Measurements from ENCODE around the gene SNX24. TPM values are rescaled to one million over a fixed set of nuclear protein-coding genes. Genes with fewer than 3 reads are reported as not detected.

Gene SNX24
- total and polyA plus RNA-seq, 3 donors from 2014 or later: 13.1 to 25.8 (median 23.1) TPM

DNA sequence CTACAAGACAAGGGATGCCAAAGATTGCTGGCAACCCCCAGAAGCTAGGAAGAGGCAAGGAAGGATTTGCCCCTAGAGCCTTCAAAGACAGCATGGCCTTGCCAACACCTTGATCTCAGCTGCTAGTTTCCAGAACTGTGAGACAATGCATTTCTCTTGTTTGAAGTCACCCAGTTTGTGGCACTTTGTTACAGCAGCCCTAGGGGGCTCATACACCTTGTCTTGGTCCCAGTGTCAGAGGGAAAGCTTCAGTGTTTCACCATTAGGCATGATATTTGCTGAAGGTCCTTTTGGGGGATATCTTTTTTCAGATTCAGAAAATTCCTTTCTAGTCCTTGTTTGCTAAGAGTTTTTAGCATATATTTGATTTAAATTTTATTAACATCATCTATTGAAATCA, 194.3 kb downstream of the SNX24 start:
- peaks cover 5% of the 10 kb centered on the region for H3K4me1 ChIP-seq
- intact Hi-C loops (cut with DNase I; ENCODE audit: low total_unique reads): no loop called here
- TF ChIP-seq POLR2A (IDR thresholded peaks at IDR 0.05): no peak
- TF ChIP-seq, protein P1, sequence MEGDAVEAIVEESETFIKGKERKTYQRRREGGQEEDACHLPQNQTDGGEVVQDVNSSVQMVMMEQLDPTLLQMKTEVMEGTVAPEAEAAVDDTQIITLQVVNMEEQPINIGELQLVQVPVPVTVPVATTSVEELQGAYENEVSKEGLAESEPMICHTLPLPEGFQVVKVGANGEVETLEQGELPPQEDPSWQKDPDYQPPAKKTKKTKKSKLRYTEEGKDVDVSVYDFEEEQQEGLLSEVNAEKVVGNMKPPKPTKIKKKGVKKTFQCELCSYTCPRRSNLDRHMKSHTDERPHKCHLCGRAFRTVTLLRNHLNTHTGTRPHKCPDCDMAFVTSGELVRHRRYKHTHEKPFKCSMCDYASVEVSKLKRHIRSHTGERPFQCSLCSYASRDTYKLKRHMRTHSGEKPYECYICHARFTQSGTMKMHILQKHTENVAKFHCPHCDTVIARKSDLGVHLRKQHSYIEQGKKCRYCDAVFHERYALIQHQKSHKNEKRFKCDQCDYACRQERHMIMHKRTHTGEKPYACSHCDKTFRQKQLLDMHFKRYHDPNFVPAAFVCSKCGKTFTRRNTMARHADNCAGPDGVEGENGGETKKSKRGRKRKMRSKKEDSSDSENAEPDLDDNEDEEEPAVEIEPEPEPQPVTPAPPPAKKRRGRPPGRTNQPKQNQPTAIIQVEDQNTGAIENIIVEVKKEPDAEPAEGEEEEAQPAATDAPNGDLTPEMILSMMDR (IDR thresholded peaks at IDR 0.05): no peak
- DNase-seq: no peak
- H3K27ac ChIP-seq: no peak overlapping the region
- H3K4me3 ChIP-seq: no peak overlapping the region
- H3K27me3 ChIP-seq: no peaks in the 10 kb centered on the region
- no peaks in the 10 kb centered on the region for H3K9me3 ChIP-seq
- H3K36me3 ChIP-seq (ENCODE audit: low read depth, missing control alignments): no peaks in the 10 kb centered on the region

DNA sequence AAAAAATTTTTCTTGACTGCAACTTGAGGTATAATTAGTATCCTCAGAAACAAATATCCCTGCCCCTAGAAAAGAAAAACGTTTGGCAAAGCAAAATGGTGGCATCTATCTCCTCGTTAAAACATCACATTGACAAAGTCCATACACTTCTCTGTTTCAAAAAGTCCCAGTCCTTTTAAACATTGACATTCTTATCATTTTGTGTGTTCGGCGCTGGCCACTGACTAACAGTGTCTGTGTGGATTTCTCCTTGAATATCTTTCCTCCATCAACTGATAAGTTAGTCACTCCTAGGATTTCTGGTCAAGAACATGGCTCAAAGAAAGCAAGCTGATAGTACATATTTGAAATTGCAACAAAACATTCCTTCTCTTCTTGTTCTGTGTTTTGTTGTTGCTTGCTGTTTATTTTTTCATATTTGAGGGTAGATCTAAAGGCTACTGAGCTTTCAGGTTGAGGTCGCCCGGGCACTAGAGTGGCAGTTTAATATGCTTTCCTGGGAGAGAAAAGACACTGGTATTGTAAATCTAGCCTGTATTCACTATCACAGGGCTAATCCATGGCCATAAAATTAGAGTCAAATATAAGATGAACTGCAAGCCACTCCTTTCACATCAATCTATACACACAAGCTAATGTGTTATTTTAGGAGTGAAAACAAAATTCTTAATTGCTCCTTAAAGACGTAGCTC, 199.7 kb downstream of the SNX24 start:
- DNase-seq: no peak
- WGBS, 2 donors: 72% methylated on average over 7 of the region's 7 CpGs
- intact Hi-C loops (cut with DNase I; ENCODE audit: low total_unique reads): no loop called here

DNA sequence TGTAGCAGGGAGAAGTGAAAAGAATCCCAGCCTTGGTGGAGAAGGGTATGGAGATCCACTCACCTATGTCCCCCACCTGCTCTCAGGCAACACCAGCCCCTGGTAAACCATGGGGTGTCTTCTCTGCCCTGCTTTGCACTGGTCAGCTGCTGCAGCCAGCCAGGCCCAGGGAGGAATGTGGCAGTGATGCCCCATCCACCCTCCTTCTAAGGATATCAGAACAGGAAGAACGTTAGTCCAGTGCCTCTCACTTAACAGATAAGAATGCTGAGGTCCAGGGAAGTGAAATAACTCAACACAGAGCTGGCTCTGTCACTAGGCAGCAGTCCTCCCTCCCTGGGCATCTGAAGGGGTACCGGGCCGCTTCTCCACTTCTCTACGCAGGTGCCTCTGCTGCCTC, 200.8 kb downstream of the SNX24 start:
- Histone ChIP-seq H3K4me3 (no peak overlapping the region), H3K4me1 (no peaks in the 10 kb centered on the region), H3K36me3 (ENCODE audit: low read depth, missing control alignments) (no peaks in the 10 kb centered on the region), H3K27ac (no peak overlapping the region), H3K27me3 (no peaks in the 10 kb centered on the region), H3K9me3 (no peaks in the 10 kb centered on the region)
- TF ChIP-seq, protein P1 (IDR thresholded peaks at IDR 0.05): no peak
- TF ChIP-seq POLR2A (IDR thresholded peaks at IDR 0.05): no peak
- intact Hi-C loops (cut with DNase I; ENCODE audit: low total_unique reads): no loop called here
- DNase-seq: no peak
- WGBS, 2 donors: 81 to 82% methylated on average over 4 of the region's 4 CpGs

More for the DNA sequence above, 199.7 kb downstream of the SNX24 start:
- Histone ChIP-seq H3K4me3 (no peak overlapping the region), H3K4me1 (no peaks in the 10 kb centered on the region), H3K9me3 (no peaks in the 10 kb centered on the region), H3K27me3 (no peaks in the 10 kb centered on the region), H3K36me3 (ENCODE audit: low read depth, missing control alignments) (no peaks in the 10 kb centered on the region), H3K27ac (no peak overlapping the region)
- TF ChIP-seq POLR2A (IDR thresholded peaks at IDR 0.05): no peak
- TF ChIP-seq, protein P1 (IDR thresholded peaks at IDR 0.05): no peak

DNA sequence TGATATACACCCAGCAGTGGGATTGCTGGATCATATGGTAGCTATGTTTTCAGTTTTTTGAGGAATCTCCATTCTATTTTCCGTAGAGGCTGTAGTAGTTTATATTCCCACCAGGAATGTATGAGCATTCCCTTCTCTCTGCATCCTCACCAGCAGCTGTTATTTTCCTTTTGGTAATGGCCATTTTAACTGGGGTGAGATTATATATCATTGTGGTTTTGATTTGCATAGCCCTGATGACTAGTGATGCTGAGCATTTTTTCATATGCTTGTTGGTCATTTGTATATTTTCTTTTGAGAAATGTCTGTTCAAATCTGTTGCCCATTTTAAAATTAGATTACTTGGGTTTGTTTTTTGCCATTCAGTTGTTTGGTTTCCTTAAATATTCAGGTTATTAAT, 202.3 kb downstream of the SNX24 start:
- Histone ChIP-seq H3K27ac (no peak overlapping the region), H3K4me3 (no peak overlapping the region), H3K27me3 (no peaks in the 10 kb centered on the region), H3K4me1 (no peaks in the 10 kb centered on the region), H3K36me3 (ENCODE audit: low read depth, missing control alignments) (no peaks in the 10 kb centered on the region), H3K9me3 (no peaks in the 10 kb centered on the region)
- no peak for DNase-seq
- no peak for TF ChIP-seq POLR2A (IDR thresholded peaks at IDR 0.05)
- TF ChIP-seq, protein P1 (IDR thresholded peaks at IDR 0.05): no peak
- WGBS, 2 donors: 50 to 96% methylated on average over 1 of the region's 1 CpG
- intact Hi-C loops (cut with DNase I; ENCODE audit: low total_unique reads): no loop called here

DNA sequence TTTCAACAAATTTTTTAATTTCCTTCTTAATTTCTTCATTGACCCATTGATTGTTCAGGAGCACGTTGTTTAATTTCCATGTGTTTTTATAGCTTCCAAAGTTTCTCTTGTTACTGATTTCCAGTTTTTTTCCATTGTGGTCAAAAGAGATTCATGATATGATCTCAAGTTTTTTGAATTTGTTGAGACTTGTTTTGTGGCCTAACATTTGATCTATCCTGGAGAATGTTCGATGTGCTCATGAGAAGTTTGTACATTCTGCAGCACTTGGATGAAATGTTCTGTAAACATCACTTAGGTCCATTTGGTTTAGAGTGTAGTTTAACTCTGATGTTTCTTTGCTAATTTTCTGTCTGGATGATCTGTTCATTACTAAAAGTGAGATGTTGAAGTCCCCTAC, 205.8 kb downstream of the SNX24 start:
- whole genome bisulfite sequencing, 2 donors: 90 to 93% methylated on average over 2 of the region's 2 CpGs
- TF ChIP-seq POLR2A (IDR thresholded peaks at IDR 0.05): no peak
- TF ChIP-seq, protein P1 (IDR thresholded peaks at IDR 0.05): no peak
- H3K27me3 ChIP-seq: no peaks in the 10 kb centered on the region
- H3K27ac ChIP-seq: no peak overlapping the region
- no peaks in the 10 kb centered on the region for H3K9me3 ChIP-seq
- no peaks in the 10 kb centered on the region for H3K4me1 ChIP-seq
- no peaks in the 10 kb centered on the region for H3K36me3 ChIP-seq (ENCODE audit: low read depth, missing control alignments)
- no peak overlapping the region for H3K4me3 ChIP-seq
- intact Hi-C loops (cut with DNase I; ENCODE audit: low total_unique reads): no loop called here
- DNase-seq: no peak
